Activated naive CD4-positive, alpha-beta T cell (primary cell): ENCODE data around the gene ADRA2C.

Experiments
- DNase-seq, 4 experiments: peaks; one replicate each; lab custom pipeline; 2025; lab: John Stamatoyannopoulos, UW

ADRA2C gene

DNA sequence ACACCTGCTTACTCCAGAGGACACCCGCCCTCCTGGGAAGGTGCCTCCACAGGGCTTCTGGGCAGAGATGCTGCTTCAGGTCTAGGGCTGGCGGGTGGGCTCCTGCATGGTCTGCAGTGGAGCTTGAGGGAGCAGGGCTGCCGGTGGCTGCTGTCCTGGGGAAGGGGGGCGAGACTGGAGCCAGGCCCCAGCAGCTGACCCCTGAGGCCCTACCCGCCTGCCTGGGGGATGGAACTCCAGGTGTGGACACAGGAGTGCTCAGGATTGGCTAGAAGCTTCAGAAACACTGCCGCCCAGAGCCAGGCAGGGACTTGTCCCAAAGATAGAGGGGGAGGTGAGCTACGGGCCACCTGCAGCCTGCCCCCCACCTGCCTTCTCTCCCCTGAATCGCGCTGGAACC, 33.0 kb upstream of the ADRA2C start:
- DNase-seq, result no peak

DNA sequence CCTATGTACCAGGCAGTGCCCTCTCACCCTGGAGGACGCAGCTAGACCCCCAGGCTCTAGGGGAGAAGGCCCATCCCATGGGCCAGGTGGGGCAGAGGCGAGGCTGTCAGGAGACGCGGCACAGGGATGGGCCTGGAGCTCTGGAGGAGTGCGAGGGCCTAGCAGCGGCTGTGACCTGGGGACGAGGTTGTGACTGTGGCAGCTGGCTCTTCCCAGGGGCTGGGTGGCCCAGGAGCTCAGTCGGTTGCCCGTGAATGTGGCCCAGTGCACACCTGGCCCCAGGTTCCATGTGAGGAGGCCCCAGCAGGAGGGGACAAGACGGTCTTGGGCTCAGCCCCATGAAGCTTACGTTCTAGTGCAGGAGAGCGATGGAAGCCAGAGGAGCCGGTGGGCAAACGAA, 31.0 kb upstream of the ADRA2C start:
- no peak for DNase-seq

DNA sequence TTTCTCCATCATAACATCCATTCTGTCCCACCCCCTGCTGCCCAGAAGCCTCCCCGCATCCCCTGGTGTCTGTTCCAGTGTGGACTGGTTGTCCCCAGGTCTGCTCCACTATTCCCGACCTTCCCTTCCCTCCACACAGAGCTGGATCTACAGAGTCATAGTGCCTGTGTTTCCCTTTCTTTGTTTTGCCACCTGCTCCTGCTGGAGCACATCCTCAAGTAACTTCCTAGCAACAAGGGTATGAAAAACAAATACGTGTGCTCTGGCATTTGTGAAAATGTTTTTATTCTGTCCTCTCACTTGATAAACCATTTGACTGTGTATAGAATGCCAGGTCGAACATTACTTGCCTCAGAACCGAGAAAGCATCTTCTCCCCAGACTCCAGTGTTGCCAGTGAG, 29.9 kb upstream of the ADRA2C start:
- DNase-seq, result no peak

DNA sequence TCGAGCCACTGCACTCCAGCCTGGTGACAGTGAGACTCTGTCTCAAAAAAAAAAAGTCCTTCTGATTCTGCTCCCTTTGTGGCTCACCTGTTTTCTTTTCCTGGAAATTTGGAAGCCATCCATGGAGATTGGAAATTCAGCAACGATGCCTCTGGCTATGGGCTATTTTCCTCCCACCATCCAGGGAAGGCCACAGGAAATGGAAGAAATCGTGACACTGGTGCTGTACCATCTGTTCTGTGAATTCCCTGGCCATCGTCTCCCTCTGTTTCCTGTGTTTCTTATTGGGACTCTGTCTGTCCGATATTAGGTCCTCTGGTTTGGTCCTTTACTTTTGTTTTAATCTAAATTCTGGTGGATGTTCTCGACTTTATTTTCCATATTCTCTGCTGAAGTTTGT, 29.4 kb upstream of the ADRA2C start:
- no peak for DNase-seq

DNA sequence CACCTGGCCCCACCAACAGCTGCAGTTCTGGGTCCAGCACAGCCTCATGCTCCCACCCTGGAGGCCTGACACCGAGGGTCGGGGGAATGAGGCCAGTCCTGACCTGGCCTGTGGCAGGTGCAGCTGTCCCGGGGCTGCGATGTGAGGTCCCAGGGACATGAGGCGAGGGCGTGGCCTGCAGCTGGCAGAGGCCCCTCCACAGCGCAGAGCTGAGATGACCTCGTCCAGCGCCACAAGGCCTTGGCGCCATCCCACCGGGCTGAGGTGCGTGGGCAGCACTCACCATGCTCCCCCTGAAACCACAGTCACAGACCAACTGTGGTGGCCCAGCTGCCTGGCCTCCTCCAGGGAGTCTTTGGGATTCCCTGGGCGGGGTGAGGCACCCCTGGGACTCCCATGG, 26.6 kb upstream of the ADRA2C start:
- DNase-seq, result no peak

DNA sequence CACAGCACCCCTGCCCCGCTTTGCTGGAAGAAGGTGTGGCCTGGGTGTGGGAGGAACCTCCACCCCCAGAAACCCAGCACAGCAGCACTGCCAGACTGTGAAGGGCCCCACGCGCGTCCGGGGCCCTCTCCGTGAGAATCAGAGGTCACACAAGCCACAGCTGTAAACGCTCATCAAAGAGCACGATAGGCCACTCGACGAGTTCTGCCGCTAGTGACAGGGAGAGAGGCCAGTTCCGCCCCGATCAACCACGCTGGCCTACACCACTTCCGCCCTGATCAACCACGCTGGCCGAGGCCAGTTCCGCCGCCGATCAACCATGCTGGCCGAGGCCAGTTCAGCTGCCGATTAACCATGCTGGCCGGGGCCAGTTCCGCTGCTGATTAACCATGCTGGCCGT, 25.9 kb upstream of the ADRA2C start:
- no peak for DNase-seq

DNA sequence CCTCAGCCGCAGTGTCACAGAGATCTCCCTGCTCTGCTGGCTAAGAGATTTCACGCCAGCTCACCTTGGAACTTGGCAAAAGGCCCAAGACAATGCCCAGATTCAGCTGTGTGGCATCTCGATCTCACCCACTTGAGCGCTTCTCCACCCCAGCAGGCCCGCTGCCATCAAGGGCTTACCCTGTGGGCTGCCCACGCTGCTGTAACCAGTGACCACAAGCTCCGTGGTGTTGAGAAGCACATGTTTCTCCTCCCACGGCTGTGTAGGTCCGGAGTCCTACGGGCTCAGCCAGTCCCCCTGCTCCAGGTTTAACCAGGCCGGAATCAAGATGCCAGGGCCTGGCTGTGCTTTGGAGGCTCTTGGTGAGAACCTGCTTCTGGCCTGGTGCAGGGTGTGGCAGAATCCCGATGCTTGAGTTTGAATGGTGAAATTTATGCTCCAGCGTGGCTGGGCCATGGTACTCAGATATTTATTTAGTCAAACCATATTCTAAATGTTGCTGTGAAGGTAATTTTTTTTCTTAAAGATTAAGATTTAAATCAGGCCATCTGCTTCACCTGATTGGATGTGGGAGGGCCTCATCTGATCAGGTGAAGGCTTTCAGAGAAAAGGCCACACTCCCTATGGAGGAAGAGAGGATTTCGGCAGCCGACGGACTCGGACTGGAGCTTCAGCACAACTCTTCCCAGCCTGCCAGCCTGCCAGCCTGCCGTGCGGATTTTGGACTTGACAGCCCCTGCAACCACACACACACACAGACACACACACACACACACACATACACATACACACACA, 24.8 kb upstream of the ADRA2C start:
- no peak for DNase-seq

DNA sequence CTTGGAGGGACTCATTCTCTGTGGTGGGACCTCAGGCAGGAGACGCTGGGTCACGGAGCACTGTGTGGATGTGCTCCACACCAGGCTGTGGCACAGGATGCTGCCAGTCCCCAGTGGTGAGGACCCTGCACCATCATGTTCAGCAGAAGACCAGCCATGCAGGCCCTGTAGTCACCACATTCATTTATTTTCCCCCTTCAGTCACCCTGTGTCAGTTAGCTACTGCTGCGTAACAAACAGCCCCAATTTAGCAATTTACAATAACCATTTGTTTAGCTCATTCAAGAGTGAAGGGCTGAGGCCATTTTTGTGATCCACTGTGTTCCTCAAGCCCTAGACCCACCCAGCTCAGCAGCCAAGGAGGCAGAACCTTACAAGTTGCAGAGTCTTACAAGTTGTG, 23.6 kb upstream of the ADRA2C start:
- no peak for DNase-seq

DNA sequence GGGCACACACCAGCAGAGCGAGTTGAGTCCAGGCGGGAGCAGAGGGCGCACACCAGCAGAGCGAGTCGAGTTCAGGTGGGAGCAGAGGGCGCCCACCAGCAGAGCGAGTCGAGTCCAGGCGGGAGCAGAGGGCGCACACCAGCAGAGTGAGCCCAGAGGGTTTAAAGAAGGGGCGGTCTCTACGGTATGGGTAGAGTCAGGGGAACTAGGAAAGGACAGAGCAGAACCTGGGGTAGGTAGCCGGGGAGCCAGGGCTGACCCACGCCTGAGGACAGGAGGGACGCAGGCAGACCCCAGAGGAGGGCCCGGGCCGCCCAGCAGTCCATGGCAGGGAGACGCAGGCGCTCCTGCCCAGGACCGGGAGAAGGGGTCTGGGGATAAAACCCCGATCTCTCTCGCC, 22.0 kb upstream of the ADRA2C start:
- no peak for DNase-seq

DNA sequence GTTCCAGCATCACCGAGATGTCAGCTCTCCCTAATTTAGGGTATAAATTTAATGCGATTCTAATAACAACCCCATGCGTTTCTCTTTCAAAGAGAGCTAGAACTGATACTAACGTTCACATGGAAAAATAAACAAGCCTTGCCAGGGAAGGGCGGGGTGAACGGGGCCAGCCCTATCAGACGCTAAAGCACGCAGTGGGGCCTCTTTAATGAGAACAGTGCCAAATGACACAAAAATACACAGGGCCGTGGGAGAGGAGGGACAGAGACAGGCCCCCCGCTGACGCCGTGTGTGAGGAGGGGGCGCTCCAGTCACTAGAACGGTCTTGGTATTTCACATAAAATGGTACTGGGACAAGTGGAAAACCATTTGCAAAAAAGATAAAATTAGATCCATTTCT, 21.3 kb upstream of the ADRA2C start:
- no peak for DNase-seq

DNA sequence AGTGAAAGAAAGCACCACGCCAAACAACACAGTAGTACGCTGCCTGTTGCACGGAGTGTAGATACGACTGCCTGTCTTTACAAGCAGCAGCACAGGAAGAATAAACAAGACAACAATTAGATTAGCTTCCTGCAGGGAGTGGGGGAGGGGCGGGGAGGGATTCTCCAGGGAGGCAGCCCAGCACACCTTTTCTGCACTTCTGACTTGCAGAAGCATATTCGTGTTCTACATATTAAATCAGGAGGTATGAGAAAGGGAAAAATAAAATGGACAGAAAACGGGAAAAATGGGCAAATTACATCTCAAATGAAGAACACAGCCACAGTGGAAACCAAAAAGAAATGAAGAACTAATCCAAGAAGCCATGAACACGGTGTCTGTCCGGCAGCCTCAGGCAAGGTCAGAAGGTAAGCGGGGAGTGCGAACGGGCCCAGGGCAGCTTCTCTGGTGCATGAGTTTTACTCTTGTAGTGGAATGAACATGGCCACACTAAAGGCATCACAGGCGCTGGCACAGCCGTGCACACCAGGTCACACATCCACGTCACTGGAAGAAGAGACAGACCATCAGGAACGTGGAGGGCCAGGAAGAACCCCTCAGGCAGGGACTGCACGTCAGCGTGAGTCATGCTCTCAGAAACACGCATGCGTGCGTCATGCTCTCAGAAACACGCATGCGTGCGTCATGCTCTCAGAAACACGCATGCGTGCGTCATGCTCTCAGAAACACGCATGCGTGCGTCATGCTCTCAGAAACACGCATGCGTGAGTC, 20.1 kb upstream of the ADRA2C start:
- no peak for DNase-seq

DNA sequence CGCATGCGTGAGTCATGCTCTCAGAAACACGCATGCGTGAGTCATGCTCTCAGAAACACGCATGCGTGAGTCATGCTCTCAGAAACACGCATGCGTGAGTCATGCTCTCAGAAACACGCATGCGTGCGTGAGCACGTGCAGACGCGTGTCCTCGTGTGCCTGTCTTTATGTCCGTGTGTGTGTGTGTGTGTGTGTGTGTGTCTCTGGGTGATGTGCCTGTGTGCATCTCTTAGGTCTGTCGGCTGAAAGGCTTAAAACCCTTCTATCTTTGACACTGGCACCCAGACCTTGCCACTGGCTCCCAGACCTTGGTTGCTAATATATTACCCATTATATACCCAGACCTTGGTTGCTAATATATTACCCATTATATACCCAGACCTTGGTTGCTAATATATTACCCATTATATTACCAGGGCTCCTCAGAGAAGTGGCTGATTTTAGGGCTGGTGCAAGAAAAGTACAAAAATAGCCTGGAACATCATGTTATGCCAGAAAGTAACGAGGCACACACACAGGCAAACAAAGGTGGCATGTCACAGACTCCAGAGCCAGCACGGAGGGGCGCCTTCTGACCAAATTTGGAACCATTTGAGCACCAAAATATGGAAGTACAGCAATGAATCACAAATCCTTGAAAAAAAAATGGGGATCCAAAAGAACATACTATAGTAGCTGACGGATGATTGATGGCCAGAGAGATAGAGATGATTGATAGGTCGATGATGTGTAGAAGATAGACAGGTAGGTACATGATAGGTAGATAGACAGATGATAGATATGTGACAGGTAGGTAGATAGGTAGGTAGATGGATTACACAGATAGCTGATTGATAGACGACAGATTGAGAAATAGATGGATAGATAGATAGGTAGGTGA, 19.2 kb upstream of the ADRA2C start:
- no peak for DNase-seq

DNA sequence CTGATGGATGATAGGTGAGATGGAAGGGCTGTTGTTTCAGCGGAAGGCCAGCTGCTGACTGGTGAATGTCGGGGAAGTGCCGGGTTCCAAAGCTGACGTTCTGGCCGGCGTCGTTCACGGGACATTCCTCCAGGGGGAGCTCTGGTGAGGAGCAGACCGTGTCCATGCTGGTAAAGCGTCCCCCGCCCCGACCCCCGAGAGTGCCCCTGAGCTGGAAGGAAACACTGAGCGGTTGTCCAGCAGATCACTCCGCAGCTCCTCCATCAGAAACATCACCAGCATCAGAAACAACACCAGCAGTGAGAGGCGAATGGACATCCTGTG, 18.6 kb upstream of the ADRA2C start:
- DNase-seq, result no peak

DNA sequence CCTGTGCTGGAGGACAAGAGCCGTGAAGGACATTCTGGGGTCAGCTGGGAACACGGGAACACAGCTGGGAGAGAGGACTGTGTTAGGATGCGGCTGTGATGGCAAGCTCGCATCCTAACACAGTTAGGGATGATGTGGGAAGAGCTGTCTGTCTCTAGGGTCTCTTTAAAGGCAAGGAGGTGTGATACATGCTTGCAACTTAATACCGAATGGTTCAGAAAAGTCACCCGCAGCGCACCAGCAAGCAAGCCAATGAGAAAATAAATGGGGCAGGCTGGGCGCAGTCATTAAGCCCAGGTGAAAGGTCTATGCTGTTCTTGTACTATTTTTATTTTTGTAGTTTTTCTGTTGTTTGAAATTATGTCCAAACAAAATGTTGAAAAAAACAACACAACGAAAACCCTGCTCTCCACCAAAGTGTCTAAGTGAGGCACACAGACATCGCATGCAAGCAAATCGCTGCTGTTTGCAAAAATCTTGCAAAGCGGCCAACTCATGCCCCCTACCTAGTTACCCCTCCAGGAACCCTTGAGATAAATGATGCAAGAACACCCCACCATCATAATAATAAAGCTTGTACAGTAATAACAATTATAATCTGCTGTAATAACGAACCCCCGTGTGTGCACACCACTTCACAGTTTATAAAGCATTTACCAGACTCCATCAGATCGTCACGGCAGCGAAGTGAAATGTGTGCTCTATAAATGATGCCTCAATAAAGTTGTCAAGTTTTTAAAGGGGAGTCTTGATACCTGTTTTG, 17.9 kb upstream of the ADRA2C start:
- DNase-seq, result no peak

DNA sequence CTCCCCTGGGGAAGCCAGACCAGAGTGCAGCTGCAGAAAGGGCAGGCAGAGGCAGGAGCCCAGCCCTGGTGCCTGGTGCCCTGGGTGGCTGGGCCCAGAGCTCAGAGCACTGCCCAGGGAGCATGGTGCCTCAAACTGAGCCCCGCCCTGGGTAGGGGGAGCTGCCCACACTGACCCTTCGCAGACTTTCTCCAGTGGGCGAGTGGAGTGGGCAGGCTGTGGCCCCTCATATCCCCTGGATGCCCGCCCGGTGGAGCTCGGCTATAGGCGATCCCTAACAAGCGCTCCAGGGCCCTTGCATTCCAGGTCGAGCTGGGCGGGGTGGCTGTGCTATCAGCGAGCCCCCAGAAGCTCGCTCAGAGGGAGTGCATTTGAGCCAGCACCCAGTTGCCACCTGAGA, 17.1 kb upstream of the ADRA2C start:
- no peak for DNase-seq

DNA sequence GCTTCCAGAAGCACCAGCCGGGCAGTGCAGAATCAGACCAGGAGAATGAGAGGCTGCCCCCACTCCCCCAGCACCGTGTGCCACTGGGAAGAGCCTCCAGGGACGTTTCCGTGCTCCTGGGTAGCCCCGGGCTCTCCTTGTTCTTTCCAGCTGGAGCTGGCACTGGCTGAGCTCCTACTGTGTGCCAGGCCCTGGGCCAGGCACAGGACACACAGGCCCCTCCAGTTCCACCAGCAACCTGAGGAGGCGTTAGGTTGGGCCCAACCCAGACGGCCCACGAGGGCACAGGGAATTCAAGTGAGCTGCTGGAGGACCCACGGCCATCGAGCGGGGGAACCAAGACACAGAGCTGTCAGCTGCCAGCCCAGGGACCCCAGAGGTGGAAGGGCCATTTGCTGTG, 15.9 kb upstream of the ADRA2C start:
- no peak for DNase-seq

DNA sequence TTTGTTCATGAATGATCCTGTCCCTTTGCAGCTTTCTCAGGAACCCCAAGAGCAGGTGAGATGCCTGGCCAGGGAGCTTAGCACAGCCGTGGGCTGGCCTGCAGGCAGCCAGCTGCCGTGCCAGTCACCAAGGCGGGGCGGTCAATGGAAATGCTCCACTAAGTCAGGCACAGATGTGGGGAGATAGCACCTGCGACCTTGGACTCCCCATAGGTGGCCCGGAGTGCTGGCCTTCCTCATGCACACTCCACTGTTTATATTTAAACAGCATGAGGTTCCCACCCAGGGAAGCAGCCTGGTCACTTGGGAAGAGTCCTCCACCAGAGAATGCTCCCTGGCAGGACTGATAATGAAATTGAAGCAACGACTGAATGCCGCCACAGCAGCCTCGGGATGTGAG, 14.2 kb upstream of the ADRA2C start:
- DNase-seq, result no peak

DNA sequence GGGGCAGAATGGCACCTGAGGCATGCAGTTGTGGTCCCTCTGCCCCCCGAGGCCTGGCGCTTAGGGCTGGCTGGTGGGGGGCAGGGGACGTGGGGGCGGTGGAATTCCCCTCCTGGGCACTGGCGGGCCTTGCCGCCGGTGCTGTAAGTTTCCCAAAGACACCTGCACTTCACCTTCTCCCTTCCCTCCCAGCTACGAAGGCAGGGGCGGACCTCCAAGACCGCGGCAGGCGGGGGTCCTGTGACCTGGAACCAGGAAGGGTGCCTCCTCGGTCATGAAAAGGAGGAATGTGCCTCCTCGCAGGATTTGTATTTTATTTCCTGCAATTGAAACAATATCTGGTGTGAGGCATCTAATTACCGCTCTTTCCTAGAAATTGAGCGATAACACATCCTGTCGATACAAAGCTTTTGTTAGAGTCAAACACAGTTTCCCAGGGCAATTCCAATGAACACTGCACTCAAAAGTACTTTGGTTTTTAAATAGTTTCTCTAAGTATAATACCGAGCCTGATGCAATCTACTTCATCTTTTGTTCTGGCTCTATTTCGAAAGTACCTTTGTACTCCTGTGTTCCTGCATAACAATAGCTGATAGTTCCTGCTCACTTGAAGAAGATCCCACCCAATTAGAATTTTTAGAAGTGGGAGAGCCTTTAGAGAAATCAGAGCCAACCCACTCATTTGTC, 12.3 kb upstream of the ADRA2C start:
- DNase-seq, result no peak

DNA sequence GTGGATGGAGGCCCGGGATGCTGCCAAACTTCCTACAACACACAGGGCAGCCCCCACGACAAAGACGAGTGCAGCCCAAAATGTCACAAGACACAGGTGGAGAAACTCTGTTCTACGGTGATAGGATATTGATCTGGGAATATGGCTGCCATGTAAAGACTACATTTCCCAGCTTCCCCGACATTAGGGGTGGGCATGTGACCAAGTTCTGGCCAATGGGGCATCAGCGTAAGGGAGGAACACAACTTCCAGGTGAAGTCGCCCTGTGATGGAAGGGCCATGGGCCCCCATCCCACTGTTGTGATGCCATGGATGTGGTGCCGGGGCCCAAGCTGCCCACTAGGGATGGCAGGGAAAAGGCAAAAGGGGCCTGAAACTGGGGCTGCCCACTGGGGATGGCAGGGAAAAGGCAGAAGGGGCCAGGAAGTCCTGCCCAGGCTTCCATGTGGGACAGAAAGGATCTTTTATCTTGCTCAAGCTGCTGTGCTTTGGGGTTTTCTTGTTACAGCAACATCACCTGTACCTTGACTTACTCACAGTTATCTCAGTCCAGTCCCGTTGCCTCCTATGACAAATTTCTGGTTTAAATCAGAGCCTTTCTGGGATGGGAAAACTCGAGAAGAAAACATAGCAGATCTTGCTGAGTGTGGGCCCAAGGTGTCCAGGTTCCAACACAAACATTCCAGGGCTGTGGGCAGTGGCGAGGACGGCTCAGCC, 9.7 kb upstream of the ADRA2C start:
- DNase-seq, result no peak

DNA sequence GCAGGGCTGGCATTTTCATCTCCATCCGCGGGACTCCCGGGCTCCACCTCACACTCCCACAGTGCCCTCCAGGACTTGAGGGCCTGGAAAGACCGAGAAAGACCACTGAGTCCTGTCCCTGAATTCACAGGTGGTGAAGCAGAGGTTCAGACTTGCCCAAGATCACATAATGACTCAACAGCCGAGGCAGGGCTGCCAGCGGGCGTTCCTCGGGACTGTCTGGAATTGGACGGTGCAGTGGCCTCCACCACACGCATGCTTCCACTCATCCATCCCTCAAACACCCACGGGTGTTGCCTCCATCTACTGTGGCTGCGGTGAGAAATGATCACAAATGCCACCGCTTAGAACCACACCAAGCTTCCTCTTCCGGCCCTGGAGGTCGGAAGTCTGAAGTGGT, 6.9 kb upstream of the ADRA2C start:
- no peak for DNase-seq

DNA sequence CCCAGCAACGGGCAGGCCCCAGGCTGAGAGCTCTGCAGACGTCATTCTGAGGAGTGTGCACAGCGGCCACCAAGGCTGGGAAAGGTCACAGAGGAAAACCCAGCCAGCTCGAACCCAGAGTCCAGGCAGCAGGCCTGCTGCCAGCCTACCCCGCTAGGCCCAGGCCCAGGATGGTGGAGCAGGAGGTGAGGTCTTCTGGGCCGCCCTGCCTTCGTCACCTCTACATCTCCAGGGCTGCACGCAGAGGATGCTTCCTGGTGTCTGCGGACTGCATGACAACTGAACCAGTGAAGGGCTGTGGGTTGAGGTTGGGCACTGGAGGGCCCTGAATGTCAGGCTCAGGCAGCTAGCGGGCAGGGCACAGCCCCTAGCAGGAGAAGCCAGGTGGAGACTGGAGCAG, 5.8 kb upstream of the ADRA2C start:
- no peak for DNase-seq
